HG03469 (cell line): ENCODE measurements around the gene CHRNB2.

Experiments used
- ATAC-seq: cut with Tn5 transposase; IDR thresholded peaks from one replicate; pipeline ENCODE4 v1.9.1; 2021; ENCODE audit warnings: mild to moderate bottlenecking, moderate library complexity, moderate number of reproducible peaks; ENCODE audit not compliant: unreplicated experiment

CHRNB2 gene

GRCh38 chr1:154608397-154609270, 41.1 kb downstream of the CHRNB2 start:
- no peak for ATAC-seq

DNA sequence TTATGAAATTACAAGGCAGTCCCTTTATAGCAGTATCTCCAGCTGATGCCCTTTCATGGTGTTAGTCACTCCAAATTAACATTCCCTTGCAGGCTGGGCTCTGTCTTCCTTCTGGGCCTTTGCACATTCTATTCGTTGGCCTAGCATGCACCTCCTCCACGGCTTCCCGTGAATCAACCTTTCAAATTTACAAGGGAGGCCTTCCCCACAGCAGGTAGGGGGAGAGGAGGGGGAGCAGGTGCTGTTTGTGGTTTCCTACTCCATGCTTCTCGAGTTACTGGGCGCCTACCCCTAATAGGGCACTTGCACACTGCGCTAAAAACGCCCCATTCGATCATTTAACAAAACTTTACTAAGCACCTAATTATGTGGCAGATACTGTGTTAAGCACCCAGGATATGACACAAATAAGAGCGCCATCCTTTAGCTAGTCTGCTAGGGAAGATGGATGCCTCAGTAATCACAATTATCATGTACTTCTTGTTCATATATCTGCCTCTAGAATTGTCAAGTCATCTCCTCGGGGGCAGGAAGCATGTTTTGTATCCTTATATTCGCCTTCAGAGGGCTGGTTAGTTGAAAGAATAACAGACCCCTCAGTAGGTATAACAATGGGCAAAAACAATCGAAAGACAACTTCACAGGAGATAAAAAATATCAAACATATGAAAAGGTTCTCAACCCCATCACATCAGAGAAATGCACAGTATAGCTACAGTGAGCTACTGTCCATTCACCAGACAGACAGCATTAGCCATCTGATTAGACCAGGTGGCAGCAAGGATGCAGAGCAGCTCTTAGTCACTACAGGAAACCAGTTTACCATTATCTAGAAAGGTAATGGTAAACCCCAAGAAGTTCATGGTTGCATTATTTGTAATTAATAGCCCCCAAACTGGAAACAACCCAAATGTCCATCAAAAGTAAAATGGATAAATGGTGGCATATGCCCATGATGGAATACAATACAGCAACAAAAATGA, 42.1 kb downstream of the CHRNB2 start:
- ATAC-seq: no peak

DNA sequence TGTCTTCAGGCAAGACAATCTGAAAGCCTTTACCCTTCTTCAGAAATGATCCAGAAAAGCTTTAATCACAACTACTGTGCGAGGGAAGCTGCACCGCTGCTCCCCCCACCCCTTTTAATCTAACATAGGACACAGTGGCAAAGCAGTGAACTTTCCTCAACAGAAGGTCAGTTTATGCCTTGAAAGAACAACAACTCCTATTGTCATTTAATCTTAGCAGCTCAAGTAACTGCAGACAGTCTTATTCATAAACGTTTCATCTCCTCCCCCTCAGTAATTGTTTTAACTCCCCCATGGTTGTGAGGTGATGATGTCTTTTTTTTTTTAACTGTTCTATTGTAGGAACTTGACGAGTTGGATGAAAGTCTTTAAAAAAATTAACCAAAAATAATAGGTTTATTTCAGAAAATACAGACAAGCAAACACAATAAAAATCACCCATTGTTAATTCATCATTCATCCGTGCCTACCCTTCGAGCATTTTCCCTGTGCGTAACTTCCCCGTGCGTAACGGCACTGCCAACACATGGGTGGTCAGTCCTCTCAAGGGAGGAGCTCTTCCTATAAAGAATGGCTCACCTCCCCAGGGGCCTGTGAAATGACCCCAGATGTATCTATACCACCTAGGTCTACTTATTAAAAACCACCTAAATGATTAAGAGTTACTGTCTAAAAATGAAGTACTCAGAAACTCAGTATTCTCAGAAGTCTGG, 43.7 kb downstream of the CHRNB2 start:
- ATAC-seq: no peak

- no peak for ATAC-seq
These were observed 46.7 kb downstream of the CHRNB2 start for GRCh38 chr1:154614247-154614646.

DNA sequence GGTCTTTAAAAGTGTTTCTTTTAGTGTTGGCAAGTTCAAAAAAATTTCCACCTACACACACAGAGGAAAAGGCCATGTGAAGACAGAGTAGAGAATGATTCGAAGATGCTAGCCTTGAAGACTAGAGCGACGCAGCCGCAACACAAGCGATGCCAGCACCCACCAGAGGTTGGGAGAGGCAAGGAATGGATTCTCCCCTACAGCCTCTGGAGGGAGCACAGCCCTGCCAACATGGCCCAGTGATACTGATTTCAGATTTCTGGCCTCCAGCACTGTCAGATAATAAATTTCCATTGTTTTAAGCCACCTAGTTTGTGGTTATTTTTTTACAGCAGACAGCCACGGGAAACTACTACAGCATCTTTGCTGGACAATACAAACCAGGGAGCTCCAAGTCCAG, 47.3 kb downstream of the CHRNB2 start:
- ATAC-seq: no peak

DNA sequence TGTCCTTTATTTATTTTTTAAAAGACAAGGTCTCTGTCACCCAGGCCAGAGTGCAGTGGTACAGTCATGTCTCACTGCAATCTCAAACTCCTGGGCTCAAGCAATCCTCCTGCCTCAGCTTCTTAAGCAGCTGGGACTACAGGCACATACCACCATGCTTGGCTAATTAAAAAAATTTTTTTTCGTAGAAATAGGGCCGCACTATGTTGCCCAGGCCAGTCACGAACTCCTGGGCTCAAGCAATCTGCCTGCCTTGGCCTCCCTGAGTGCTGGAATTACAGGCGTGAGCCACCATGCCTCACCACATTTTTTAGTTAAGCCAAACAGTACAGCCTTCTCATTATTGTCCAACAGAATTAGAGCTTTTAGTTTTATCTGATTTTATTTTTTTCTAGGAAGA, 47.8 kb downstream of the CHRNB2 start:
- ATAC-seq: no peak

- no peak for ATAC-seq
These were observed 49.2 kb downstream of the CHRNB2 start for GRCh38 chr1:154616659-154617345.

GRCh38 chr1:154619181-154619948, 51.8 kb downstream of the CHRNB2 start:
- ATAC-seq: no peak

DNA sequence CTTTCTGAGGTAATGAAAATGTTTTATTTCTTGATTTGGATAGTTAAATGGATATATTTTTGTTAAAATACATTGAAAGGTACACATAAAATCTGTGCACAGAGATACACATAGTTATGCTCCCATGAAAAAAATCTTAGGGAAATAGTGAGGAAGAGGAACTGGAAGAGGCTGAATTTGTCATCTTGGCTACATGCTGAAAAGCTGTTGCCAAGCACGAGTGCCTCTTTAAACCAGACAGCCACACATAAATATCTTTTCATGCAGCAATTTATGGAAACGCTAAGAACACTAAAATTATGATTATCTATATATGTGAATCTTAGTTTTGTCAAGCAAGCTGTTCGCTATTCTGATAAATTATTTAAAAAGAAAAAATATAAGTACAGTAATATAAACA, 53.2 kb downstream of the CHRNB2 start:
- no peak for ATAC-seq

GRCh38 chr1:154621875-154622274, 54.3 kb downstream of the CHRNB2 start:
- no peak for ATAC-seq

- no peak for ATAC-seq
These were observed 55.0 kb downstream of the CHRNB2 start for GRCh38 chr1:154622503-154623039.

- ATAC-seq: no peak
These were observed 55.8 kb downstream of the CHRNB2 start for GRCh38 chr1:154623358-154623757.

DNA sequence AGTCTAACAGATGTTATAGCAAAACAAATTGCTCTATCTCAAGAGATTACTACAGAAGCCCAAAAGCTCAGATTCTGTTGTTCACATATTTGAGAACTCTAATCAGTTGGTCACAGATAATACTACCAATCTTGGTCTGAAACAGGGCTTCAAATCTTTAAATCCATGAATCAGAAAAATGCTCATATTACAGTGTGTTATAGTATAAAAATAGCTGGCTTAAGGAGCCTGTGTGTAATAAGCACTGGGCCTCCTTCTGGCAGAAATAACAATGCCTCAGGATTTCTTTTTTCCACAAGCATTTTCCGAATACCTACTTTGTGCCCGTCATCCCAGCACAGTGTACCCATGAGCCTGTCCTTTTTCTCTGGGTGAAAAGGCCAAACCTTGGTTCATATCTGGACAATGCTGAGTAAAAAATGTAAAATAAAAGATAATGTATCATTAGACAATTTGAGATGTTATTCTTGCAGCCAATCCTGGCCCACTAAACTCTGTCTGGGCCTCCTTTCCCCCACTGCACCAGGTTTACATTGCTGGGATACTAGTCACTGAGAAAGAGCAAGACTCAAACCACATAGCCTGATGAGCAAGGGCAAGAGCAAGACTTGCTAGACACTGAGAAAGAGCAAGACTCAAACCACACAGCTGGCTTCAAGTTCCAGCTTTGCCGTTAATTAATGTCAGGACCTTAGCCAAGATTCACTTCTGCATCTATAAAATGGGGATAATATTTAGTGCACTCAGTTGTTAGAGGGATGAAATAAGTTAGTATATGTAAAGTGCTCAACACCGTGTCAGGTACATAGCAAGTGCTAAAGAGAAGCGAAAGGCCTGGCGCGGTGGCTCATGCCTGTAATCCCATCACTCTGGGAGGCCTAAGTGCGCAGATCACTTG, 57.4 kb downstream of the CHRNB2 start:
- ATAC-seq: no peak

DNA sequence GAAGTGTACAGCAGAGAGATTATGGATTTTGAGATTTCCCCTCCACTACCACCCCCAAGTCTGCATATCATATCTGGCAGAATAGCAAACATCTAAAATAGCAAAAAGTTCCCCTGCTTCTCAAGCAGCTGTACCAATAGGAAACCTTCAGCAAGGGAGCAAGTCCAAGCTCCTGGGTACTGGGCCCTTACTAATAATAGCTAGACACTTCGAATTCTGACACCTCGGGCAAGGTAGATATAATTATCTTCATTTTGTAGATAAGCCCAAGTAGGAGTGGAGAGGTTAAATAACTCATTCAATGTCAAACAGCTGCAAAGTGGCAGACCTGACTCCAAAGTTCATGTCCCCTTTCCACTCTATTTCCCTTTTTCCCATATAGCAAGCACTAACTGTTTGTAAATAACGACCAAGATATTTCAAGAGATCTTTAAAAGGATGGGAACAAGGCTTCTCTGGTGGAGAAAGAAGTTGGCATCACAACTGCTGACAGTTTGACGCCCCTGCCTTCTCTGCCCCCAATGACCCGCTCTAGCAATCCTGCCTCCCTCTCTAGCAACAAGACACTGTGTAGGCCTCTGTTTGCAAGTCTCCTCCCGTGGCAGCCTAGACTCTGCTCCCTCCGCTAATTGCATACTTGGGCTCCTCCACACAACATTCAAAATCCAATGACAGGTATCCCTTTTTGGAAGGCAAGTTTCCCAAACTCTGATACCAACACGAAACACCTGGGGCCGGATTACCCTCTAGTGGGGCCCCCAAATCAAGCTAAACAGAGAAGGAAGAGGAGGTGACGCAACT, 59.1 kb downstream of the CHRNB2 start:
- ATAC-seq: no peak

DNA sequence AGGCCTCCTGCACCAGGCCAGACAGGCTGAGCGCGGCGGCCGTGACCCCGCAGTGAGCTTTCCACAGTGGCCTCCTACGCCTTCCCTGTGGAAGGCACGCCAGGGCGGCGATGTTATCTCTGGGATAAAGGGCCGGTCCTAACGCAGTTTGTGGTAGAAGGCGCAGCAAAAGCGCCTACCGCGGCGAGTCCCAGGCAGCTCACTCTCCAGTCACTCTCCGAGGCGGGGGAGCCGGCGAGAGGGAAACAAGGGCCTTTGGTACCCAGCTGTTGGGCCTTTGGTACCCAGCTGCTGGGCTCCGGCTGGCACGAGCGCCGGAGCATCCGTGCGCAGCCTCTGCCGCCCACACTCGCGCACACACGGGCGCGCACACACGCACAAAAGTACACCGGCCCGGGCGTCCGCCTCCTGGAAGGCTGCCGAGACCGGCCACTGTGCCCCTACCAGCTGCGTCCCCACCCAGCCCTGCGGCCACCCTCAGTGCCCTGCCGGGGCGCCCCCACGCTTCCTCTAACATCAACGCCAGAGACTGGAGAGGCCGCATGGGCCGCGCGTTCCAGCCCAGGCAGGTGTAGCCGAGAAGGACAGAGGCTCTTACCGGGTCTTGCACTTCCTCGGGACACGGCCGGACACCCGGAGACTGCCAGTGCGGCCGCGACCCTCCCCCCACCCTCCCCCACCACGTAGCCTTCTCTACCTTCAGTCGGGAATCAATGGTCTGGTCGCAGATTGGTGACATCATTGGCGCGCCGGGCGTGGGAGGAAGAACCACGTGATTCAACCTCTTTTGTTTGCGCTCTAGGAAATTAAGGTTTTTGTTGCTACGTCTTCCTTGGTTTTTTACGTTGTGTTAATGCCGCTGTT, 59.9 kb downstream of the CHRNB2 start:
- ATAC-seq: no peak

GRCh38 chr1:154628121-154628405, 60.5 kb downstream of the CHRNB2 start:
- no peak for ATAC-seq
